ENCODE results near the gene KDM5A.

KDM5A gene

DNA sequence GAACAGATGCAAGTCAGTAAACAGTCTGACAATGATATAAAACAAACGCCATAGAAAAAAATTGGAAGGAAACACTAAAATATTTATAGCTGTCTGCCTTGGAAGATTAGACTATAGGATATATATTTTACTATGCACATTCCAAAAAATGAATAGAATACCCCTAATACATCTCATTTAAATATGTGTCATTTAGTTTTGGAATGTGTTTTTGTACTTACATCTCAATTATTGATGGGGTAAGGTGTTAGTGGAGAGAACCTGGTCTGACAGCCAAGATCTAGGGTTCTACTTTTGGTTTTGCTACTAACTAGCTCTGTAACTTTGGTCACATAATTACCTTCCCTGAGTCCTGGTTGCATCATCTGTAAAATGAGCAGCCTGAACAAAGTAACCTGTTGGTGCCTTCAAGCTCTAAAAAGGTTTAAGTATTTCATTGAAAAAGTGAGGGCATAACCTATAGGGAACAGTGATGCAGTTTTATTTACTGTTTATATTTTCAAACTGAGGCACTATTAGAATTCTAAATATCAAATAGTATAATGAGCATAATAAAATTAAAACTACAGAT is 97.9 kb downstream of the KDM5A start:
- no peak for TF ChIP-seq FOXP2 (optimal IDR thresholded peaks at IDR 0.05; ENCODE audit: control extremely low read depth, extremely low read length, insufficient read depth)
- TF ChIP-seq POLR2AphosphoS5 (IDR thresholded peaks at IDR 0.05; ENCODE audit: borderline replicate concordance, low read depth, low read length): no peak
- TF ChIP-seq EZH2 (IDR thresholded peaks at IDR 0.05): no peak
- peaks cover 60% of the 10 kb centered on the region for H3K36me3 ChIP-seq (ENCODE audit: insufficient read depth, low read length)
- H3K27ac ChIP-seq: no peak overlapping the region
- no peak overlapping the region for H3K4me3 ChIP-seq
- no peak overlapping the region for H3K9ac ChIP-seq (ENCODE audit: insufficient read length)
- DNase-seq (ENCODE audit: low read depth, low spot score): no peak
- H3K9me3 ChIP-seq (ENCODE audit: low read depth, low read length): no peaks in the 10 kb centered on the region

DNA sequence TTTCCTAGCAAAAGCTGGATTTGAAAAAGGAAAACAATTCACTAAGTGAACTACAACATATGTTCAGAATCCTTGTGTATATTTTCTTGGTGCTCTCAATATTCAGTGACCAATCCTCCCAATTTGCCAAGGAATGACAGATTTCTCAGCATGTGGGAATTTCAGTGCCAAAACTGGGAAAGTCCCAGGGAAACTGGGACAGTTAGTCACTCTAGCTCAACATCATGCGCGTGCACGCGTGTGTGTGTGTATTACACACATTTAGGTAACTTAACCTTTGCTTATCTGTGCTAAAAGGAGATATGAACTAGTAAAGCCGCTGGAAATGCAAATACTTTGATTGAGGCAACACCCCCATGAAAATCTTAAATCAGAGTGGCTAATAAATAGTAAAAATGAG is 100.4 kb downstream of the KDM5A start:
- no peaks in the 10 kb centered on the region for H3K9me3 ChIP-seq (ENCODE audit: low read depth, low read length)
- peaks cover 57% of the 10 kb centered on the region for H3K36me3 ChIP-seq (ENCODE audit: insufficient read depth, low read length)
- no peak overlapping the region for H3K4me3 ChIP-seq
- DNase-seq (ENCODE audit: low read depth, low spot score): no peak
- H3K9ac ChIP-seq (ENCODE audit: insufficient read length): no peak overlapping the region
- no peak for TF ChIP-seq POLR2AphosphoS5 (IDR thresholded peaks at IDR 0.05; ENCODE audit: borderline replicate concordance, low read depth, low read length)
- no peak for TF ChIP-seq EZH2 (IDR thresholded peaks at IDR 0.05)
- TF ChIP-seq FOXP2 (optimal IDR thresholded peaks at IDR 0.05; ENCODE audit: control extremely low read depth, extremely low read length, insufficient read depth): no peak
- H3K27ac ChIP-seq: no peak overlapping the region

DNA sequence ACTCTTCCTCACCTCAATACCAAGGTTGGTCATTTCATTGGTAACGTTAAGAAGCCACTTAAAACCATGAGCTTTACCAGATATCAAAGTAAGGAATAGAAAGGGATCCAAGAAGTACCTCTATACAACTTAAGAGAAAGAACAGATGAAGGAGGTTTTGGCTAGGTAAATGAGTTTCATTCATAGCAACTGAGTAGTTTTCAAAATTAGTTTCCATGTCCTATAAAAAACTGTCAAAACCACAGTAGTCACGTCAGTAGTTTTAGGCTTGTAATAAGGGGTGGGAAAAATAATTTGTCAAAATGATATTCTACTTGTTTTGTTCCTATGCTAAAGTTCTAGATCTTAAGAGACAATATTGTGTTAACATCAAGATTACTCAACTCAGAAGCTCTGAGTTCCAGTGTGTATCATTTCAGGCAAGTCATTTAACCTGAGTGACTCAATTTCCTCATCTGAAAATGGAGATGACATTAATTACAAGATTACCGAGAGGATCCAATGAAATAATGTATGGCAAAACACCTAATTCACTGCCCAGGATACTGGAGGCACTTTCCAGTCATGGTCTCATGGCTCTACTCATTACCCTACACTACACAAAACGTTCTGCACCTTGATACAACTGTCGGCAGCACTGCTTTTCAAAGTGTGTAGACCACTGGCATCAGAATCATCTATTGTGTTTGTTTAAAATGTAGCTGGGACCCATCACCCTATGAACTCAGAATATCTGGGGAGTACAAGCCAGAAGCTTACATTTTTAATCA is 102.4 kb downstream of the KDM5A start:
- no peak for TF ChIP-seq POLR2AphosphoS5 (IDR thresholded peaks at IDR 0.05; ENCODE audit: borderline replicate concordance, low read depth, low read length)
- no peak for TF ChIP-seq FOXP2 (optimal IDR thresholded peaks at IDR 0.05; ENCODE audit: control extremely low read depth, extremely low read length, insufficient read depth)
- no peak for TF ChIP-seq EZH2 (IDR thresholded peaks at IDR 0.05)

DNA sequence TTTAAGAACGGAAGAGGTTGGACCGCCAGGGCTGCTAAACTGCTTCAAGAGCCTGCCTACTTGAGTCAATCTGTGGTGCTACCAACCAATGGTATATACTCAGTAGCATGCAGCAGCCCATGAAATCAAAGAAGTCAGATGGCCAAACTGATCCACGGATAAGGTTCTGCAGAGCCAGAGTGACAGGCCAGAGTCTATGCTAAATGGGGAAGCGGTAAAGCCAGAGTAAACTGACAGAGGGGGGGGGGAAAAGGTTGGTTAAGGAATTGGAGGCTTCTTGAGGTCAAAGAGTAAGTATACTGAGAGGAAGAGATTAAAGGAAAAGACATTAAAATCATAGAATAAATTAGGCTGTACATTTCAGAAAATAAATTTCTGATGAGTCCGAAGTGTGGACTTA is 111.1 kb downstream of the KDM5A start:
- H3K27ac ChIP-seq: no peak overlapping the region
- H3K36me3 ChIP-seq (ENCODE audit: insufficient read depth, low read length): peaks cover 4% of the 10 kb centered on the region; the same call in 1 of the 2 replicates
- no peak overlapping the region for H3K9ac ChIP-seq (ENCODE audit: insufficient read length)
- no peaks in the 10 kb centered on the region for H3K9me3 ChIP-seq (ENCODE audit: low read depth, low read length)
- H3K4me3 ChIP-seq: no peak overlapping the region
- TF ChIP-seq EZH2 (IDR thresholded peaks at IDR 0.05) (no peak), FOXP2 (optimal IDR thresholded peaks at IDR 0.05; ENCODE audit: control extremely low read depth, extremely low read length, insufficient read depth) (no peak), POLR2AphosphoS5 (IDR thresholded peaks at IDR 0.05; ENCODE audit: borderline replicate concordance, low read depth, low read length) (no peak)
- DNase-seq (ENCODE audit: low read depth, low spot score): no peak

More for the DNA sequence above, 102.4 kb downstream of the KDM5A start:
- no peak overlapping the region for H3K27ac ChIP-seq
- no peak for DNase-seq (ENCODE audit: low read depth, low spot score)
- H3K4me3 ChIP-seq: no peak overlapping the region
- H3K9me3 ChIP-seq (ENCODE audit: low read depth, low read length): no peaks in the 10 kb centered on the region
- H3K36me3 ChIP-seq (ENCODE audit: insufficient read depth, low read length): peaks cover 42% of the 10 kb centered on the region
- no peak overlapping the region for H3K9ac ChIP-seq (ENCODE audit: insufficient read length)

- H3K9ac ChIP-seq (ENCODE audit: insufficient read length): no peak overlapping the region
- H3K9me3 ChIP-seq (ENCODE audit: low read depth, low read length): no peaks in the 10 kb centered on the region
- DNase-seq (ENCODE audit: low read depth, low spot score): no peak
- no peak for TF ChIP-seq EZH2 (IDR thresholded peaks at IDR 0.05)
- TF ChIP-seq POLR2AphosphoS5 (IDR thresholded peaks at IDR 0.05; ENCODE audit: borderline replicate concordance, low read depth, low read length): no peak
- no peak for TF ChIP-seq FOXP2 (optimal IDR thresholded peaks at IDR 0.05; ENCODE audit: control extremely low read depth, extremely low read length, insufficient read depth)
- H3K27ac ChIP-seq: no peak overlapping the region
- 0 out of 2 replicates have a peak, but pooled peaks cover 3% of the 10 kb centered on the region for H3K36me3 ChIP-seq (ENCODE audit: insufficient read depth, low read length)
- no peak overlapping the region for H3K4me3 ChIP-seq
Measured at GRCh38 chr12:275812-276211, 113.3 kb downstream of the KDM5A start.

- DNase-seq (ENCODE audit: low read depth, low spot score): no peak
- TF ChIP-seq EZH2 (IDR thresholded peaks at IDR 0.05): no peak
Measured at GRCh38 chr12:273382-273781, 115.7 kb downstream of the KDM5A start.

DNA sequence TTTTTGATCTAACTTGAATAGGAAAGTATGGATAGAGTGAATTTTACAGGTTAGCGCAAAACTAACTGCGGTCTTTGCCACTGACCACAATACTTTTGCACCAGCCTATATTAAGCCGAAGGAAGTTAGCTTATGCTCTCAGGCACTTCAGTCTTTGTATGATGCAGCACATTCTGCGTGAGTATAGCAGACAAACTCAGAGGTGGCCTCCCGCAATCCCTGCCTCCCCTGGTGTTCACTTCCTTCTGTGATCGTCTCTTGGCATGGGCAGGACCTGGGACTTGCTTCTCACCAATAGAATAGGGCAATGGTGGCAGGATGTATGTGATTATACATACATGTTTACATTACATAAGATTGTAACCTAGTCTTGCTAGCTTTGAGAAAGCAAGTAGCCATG is 116.2 kb downstream of the KDM5A start:
- TF ChIP-seq POLR2AphosphoS5 (IDR thresholded peaks at IDR 0.05; ENCODE audit: borderline replicate concordance, low read depth, low read length): no peak
- TF ChIP-seq FOXP2 (optimal IDR thresholded peaks at IDR 0.05; ENCODE audit: control extremely low read depth, extremely low read length, insufficient read depth): no peak
- TF ChIP-seq EZH2 (IDR thresholded peaks at IDR 0.05): no peak

More at GRCh38 chr12:273382-273781, 115.7 kb downstream of the KDM5A start:
- H3K9me3 ChIP-seq (ENCODE audit: low read depth, low read length): no peaks in the 10 kb centered on the region
- H3K36me3 ChIP-seq (ENCODE audit: insufficient read depth, low read length): no peaks in the 10 kb centered on the region
- H3K9ac ChIP-seq (ENCODE audit: insufficient read length): no peak overlapping the region
- H3K4me3 ChIP-seq: no peak overlapping the region
- H3K27ac ChIP-seq: no peak overlapping the region

GRCh38 chr12:271161-271560 is 118.0 kb downstream of the KDM5A start:
- no peaks in the 10 kb centered on the region for H3K36me3 ChIP-seq (ENCODE audit: insufficient read depth, low read length)
- no peak for DNase-seq (ENCODE audit: low read depth, low spot score)
- H3K27ac ChIP-seq: no peak overlapping the region
- H3K4me3 ChIP-seq: no peak overlapping the region
- H3K9ac ChIP-seq (ENCODE audit: insufficient read length): no peak overlapping the region
- H3K9me3 ChIP-seq (ENCODE audit: low read depth, low read length): no peaks in the 10 kb centered on the region
- TF ChIP-seq POLR2AphosphoS5 (IDR thresholded peaks at IDR 0.05; ENCODE audit: borderline replicate concordance, low read depth, low read length) (no peak), FOXP2 (optimal IDR thresholded peaks at IDR 0.05; ENCODE audit: control extremely low read depth, extremely low read length, insufficient read depth) (no peak)

More for the DNA sequence above, 116.2 kb downstream of the KDM5A start:
- no peak overlapping the region for H3K27ac ChIP-seq
- no peaks in the 10 kb centered on the region for H3K9me3 ChIP-seq (ENCODE audit: low read depth, low read length)
- H3K4me3 ChIP-seq: no peak overlapping the region
- no peaks in the 10 kb centered on the region for H3K36me3 ChIP-seq (ENCODE audit: insufficient read depth, low read length)
- H3K9ac ChIP-seq (ENCODE audit: insufficient read length): no peak overlapping the region
- DNase-seq (ENCODE audit: low read depth, low spot score): no peak

All from SK-N-MC (cell line).